Thymus (tissue), 11 donors: ENCODE data around the gene MTRR. TPM values are rescaled to one million over a fixed set of nuclear protein-coding genes. Genes with fewer than 3 reads are reported as not detected.
A peak's percentile ranks its signal among the peaks of the same experiment; 100 is the strongest.

ENCODE experiments used
- DNase-seq, 9 donors: peaks; one replicate each; pipeline ENCODE4 v3.0.0-alpha.2; 2013; ENCODE audit warnings: low spot score in 9 of 9, low read depth in 6 of 9, missing footprints in 1 of 9
- H3K27ac ChIP-seq, 2 donors: one replicate each; pipeline ENCODE4 v1.5.1; 2013; ENCODE audit warnings: control low read depth in 1 of 2, low read depth in 1 of 2, low read length in 1 of 2, mild to moderate bottlenecking in 1 of 2, moderate library complexity in 1 of 2
- H3K27me3 ChIP-seq, 2 donors: one replicate each; pipeline ENCODE4 v1.5.1; 2013; ENCODE audit warnings: low read length in 1 of 2; ENCODE audit not compliant: control insufficient read depth in 2 of 2, insufficient read depth in 1 of 2
- H3K36me3 ChIP-seq, 2 donors: one replicate each; pipeline ENCODE4 v1.5.1; 2013; ENCODE audit warnings: low read length in 1 of 2, mild to moderate bottlenecking in 1 of 2, moderate library complexity in 1 of 2; ENCODE audit not compliant: control insufficient read depth in 2 of 2, insufficient read depth in 2 of 2
- H3K4me1 ChIP-seq, 2 donors: one replicate each; pipeline ENCODE4 v1.5.1; 2013; ENCODE audit warnings: low read length in 2 of 2; ENCODE audit not compliant: control insufficient read depth in 2 of 2, insufficient read depth in 2 of 2
- H3K4me3 ChIP-seq, 2 donors: one replicate each; pipeline ENCODE4 v1.5.1; 2013; ENCODE audit warnings: low read length in 2 of 2, control low read depth in 1 of 2, mild to moderate bottlenecking in 1 of 2
- H3K9me3 ChIP-seq, 2 donors: one replicate each; pipeline ENCODE4 v1.5.1; 2013; ENCODE audit warnings: low read length in 1 of 2, mild to moderate bottlenecking in 1 of 2; ENCODE audit not compliant: control insufficient read depth in 2 of 2, insufficient read depth in 1 of 2
- WGBS: extraction: QIAGEN DNeasy Blood & Tissue Kit; methylation state at CpG from one replicate; pipeline ENCODE4 v1.1.7; 2013; 5-methylcytosine and 5-hydroxymethylcytosine counted together
- polyA plus RNA-seq: library from polyadenylated mRNA; stranded (reverse); fragments of 200-250 nt; gene quantifications from one replicate; pipeline ENCODE4 v1.2.3, GENCODE V29; 2013
- total RNA-seq: library from RNA; stranded (reverse); fragments of 120-200 nt; gene quantifications from one replicate; pipeline ENCODE4 v1.2.4, GENCODE V29; 2013
- donor health status: healthy.

Gene MTRR
- total and polyA plus RNA-seq, 2 donors = 26.8 to 30.0 TPM

- no peak overlapping the region for H3K4me3 ChIP-seq
- H3K27me3 ChIP-seq = no peaks in the 10 kb centered on the region
- H3K4me1 ChIP-seq = no peaks in the 10 kb centered on the region
- H3K36me3 ChIP-seq = peaks cover 33 to 59% of the 10 kb centered on the region in 2 donors
- no peaks in the 10 kb centered on the region for H3K9me3 ChIP-seq
- DNase-seq = no peak
- no peak overlapping the region for H3K27ac ChIP-seq
These were observed 9.5 kb downstream of the MTRR start for GRCh38 chr5:7878381-7878873.

GRCh38 chr5:7881091-7881490, 12.1 kb downstream of the MTRR start:
- H3K4me1 ChIP-seq = no peaks in the 10 kb centered on the region
- no peak overlapping the region for H3K4me3 ChIP-seq
- H3K27ac ChIP-seq = no peak overlapping the region
- 98% methylated on average over 4 of the region's 4 CpGs for WGBS
- peaks cover 46 to 65% of the 10 kb centered on the region in 2 donors for H3K36me3 ChIP-seq
- H3K27me3 ChIP-seq = no peaks in the 10 kb centered on the region
- no peak for DNase-seq
- no peaks in the 10 kb centered on the region for H3K9me3 ChIP-seq

GRCh38 chr5:7881816-7882215, 12.9 kb downstream of the MTRR start:
- 95% methylated on average over 2 of the region's 2 CpGs for WGBS
- Histone ChIP-seq H3K9me3 (no peaks in the 10 kb centered on the region), H3K36me3 (peaks cover 43 to 59% of the 10 kb centered on the region in 2 donors), H3K4me1 (no peaks in the 10 kb centered on the region), H3K27ac (no peak overlapping the region), H3K4me3 (no peak overlapping the region), H3K27me3 (no peaks in the 10 kb centered on the region)
- DNase-seq = no peak

- Histone ChIP-seq H3K4me3 (no peak overlapping the region), H3K9me3 (no peaks in the 10 kb centered on the region), H3K4me1 (no peaks in the 10 kb centered on the region), H3K27ac (no peak overlapping the region), H3K27me3 (no peaks in the 10 kb centered on the region), H3K36me3 (peaks cover 38 to 51% of the 10 kb centered on the region in 2 donors)
- WGBS = 95% methylated on average over 4 of the region's 4 CpGs
- no peak for DNase-seq
These were observed 14.0 kb downstream of the MTRR start for GRCh38 chr5:7882926-7883325.

GRCh38 chr5:7884491-7885267, 15.7 kb downstream of the MTRR start:
- H3K4me3 ChIP-seq = no peak overlapping the region
- DNase-seq = no peak
- peaks cover 39 to 51% of the 10 kb centered on the region in 2 donors for H3K36me3 ChIP-seq
- H3K4me1 ChIP-seq = no peaks in the 10 kb centered on the region
- H3K27me3 ChIP-seq = no peaks in the 10 kb centered on the region
- WGBS = 98% methylated on average over 5 of the region's 5 CpGs
- no peak overlapping the region for H3K27ac ChIP-seq
- H3K9me3 ChIP-seq = no peaks in the 10 kb centered on the region

GRCh38 chr5:7886849-7887475, 18.0 kb downstream of the MTRR start:
- H3K36me3 ChIP-seq = peaks cover 39 to 51% of the 10 kb centered on the region in 2 donors
- H3K4me3 ChIP-seq = no peak overlapping the region
- no peaks in the 10 kb centered on the region for H3K27me3 ChIP-seq
- H3K4me1 ChIP-seq = no peaks in the 10 kb centered on the region
- no peaks in the 10 kb centered on the region for H3K9me3 ChIP-seq
- no peak overlapping the region for H3K27ac ChIP-seq
- 89% methylated on average over 7 of the region's 7 CpGs for WGBS
- peak in 2 of 9 donors; percentile 10 to 32 for DNase-seq

GRCh38 chr5:7888901-7889300, 20.0 kb downstream of the MTRR start:
- no peak for DNase-seq
- H3K27ac ChIP-seq = no peak overlapping the region
- H3K4me3 ChIP-seq = no peak overlapping the region
- H3K4me1 ChIP-seq = no peaks in the 10 kb centered on the region
- no peaks in the 10 kb centered on the region for H3K27me3 ChIP-seq
- H3K9me3 ChIP-seq = no peaks in the 10 kb centered on the region
- H3K36me3 ChIP-seq = peaks cover 37 to 54% of the 10 kb centered on the region in 2 donors
- WGBS = 98% methylated on average over 9 of the region's 9 CpGs

GRCh38 chr5:7894439-7894838, 25.5 kb downstream of the MTRR start:
- 97% methylated on average over 5 of the region's 5 CpGs for WGBS
- H3K27me3 ChIP-seq = no peaks in the 10 kb centered on the region
- H3K36me3 ChIP-seq = peaks cover 44 to 59% of the 10 kb centered on the region in 2 donors
- H3K9me3 ChIP-seq = no peaks in the 10 kb centered on the region
- no peaks in the 10 kb centered on the region for H3K4me1 ChIP-seq
- H3K27ac ChIP-seq = no peak overlapping the region
- H3K4me3 ChIP-seq = no peak overlapping the region
- DNase-seq = no peak

GRCh38 chr5:7894860-7895259, 25.9 kb downstream of the MTRR start:
- H3K4me3 ChIP-seq = no peak overlapping the region
- WGBS = 96% methylated on average over 2 of the region's 2 CpGs
- H3K27me3 ChIP-seq = no peaks in the 10 kb centered on the region
- H3K9me3 ChIP-seq = no peaks in the 10 kb centered on the region
- peaks cover 43 to 59% of the 10 kb centered on the region in 2 donors for H3K36me3 ChIP-seq
- H3K4me1 ChIP-seq = no peaks in the 10 kb centered on the region
- DNase-seq = no peak
- no peak overlapping the region for H3K27ac ChIP-seq
